NCI-H2227 (cell line): ENCODE measurements around the gene CD300C.
"Not testable (repeated sequence)": the region's sequence is repeated elsewhere in the genome, so short reads cannot be mapped to it uniquely, and the experiment has no call there.

Source experiments
- DNase-seq: peaks from one replicate; lab custom pipeline; 2025; ENCODE audit not compliant: unreplicated experiment; lab: John Stamatoyannopoulos, UW

Gene CD300C

GRCh38 chr17:74514632-74515334 is 31.1 kb downstream of the CD300C start:
- DNase-seq = peak; percentile 67

- peak; percentile 67 for DNase-seq
Observed at GRCh38 chr17:74513987-74514631, 31.8 kb downstream of the CD300C start.

- DNase-seq = no peak
Observed at GRCh38 chr17:74512624-74513091, 33.3 kb downstream of the CD300C start.

- DNase-seq = no peak
Observed at GRCh38 chr17:74512036-74512435, 33.9 kb downstream of the CD300C start.

GRCh38 chr17:74508156-74508555 is 37.8 kb downstream of the CD300C start:
- no peak for DNase-seq

GRCh38 chr17:74503949-74504348 is 42.0 kb downstream of the CD300C start:
- DNase-seq = not testable (repeated sequence)

GRCh38 chr17:74502861-74503260 is 43.1 kb downstream of the CD300C start:
- DNase-seq = no peak

- no peak for DNase-seq
Observed at GRCh38 chr17:74499992-74500391, 45.9 kb downstream of the CD300C start.

- no peak for DNase-seq
Observed at GRCh38 chr17:74497471-74497870, 48.4 kb downstream of the CD300C start.

GRCh38 chr17:74493331-74493833 is 52.5 kb downstream of the CD300C start:
- peak; percentile 66 for DNase-seq

GRCh38 chr17:74491626-74492025 is 54.3 kb downstream of the CD300C start:
- DNase-seq = no peak
